ENCODE measurements around the gene BEGAIN. TPM values are rescaled to one million over a fixed set of nuclear protein-coding genes. Genes with fewer than 3 reads are reported as not detected.

BEGAIN gene
- polyA plus RNA-seq, 1 donor from 2014 or later, result 10.9 TPM

GRCh38 chr14:100544506-100545141, 42.6 kb downstream of the BEGAIN start:
- Histone ChIP-seq H4K20me1 (ENCODE audit: insufficient read depth) (no peaks in the 10 kb centered on the region), H3K27me3 (ENCODE audit: insufficient read depth, low read depth, low read length) (no peaks in the 10 kb centered on the region), H3K27ac (ENCODE audit: low read length) (no peak overlapping the region), H3K4me2 (ENCODE audit: low read length) (no peak overlapping the region), H3K9me3 (ENCODE audit: low read length) (no peaks in the 10 kb centered on the region), H3K9me2 (ENCODE audit: insufficient read depth, low read length) (no peaks in the 10 kb centered on the region), H3K79me2 (replicated peaks; ENCODE audit: insufficient read depth, low read length) (no peaks in the 10 kb centered on the region), H3K9ac (ENCODE audit: low read length) (no peak overlapping the region), H2AFZ (ENCODE audit: low read depth, low read length) (no peak overlapping the region), H3K36me3 (ENCODE audit: insufficient read depth, low read length) (no peaks in the 10 kb centered on the region), H3F3A (ENCODE audit: insufficient read depth, low read length, poor library complexity, severe bottlenecking) (no peaks in the 10 kb centered on the region), H3K4me3 (ENCODE audit: low read length) (no peak overlapping the region)
- TF ChIP-seq EP300 (conservative IDR thresholded peaks at IDR 0.05; ENCODE audit: poor library complexity, severe bottlenecking) (no peak), POLR2AphosphoS5 (IDR thresholded peaks at IDR 0.05) (no peak), RAD21 (conservative IDR thresholded peaks at IDR 0.05) (no peak), SMC3 (conservative IDR thresholded peaks at IDR 0.05; ENCODE audit: poor library complexity) (no peak), TAF1 (IDR thresholded peaks at IDR 0.05; ENCODE audit: low read depth) (no peak), MXI1 (conservative IDR thresholded peaks at IDR 0.05; ENCODE audit: poor library complexity, severe bottlenecking) (no peak), CTCF (IDR thresholded peaks at IDR 0.05; ENCODE audit: poor library complexity, severe bottlenecking) (no peak), EZH2 (IDR thresholded peaks at IDR 0.05; ENCODE audit: borderline replicate concordance, insufficient read depth, low read length, poor library complexity, severe bottlenecking) (no peak)

DNA sequence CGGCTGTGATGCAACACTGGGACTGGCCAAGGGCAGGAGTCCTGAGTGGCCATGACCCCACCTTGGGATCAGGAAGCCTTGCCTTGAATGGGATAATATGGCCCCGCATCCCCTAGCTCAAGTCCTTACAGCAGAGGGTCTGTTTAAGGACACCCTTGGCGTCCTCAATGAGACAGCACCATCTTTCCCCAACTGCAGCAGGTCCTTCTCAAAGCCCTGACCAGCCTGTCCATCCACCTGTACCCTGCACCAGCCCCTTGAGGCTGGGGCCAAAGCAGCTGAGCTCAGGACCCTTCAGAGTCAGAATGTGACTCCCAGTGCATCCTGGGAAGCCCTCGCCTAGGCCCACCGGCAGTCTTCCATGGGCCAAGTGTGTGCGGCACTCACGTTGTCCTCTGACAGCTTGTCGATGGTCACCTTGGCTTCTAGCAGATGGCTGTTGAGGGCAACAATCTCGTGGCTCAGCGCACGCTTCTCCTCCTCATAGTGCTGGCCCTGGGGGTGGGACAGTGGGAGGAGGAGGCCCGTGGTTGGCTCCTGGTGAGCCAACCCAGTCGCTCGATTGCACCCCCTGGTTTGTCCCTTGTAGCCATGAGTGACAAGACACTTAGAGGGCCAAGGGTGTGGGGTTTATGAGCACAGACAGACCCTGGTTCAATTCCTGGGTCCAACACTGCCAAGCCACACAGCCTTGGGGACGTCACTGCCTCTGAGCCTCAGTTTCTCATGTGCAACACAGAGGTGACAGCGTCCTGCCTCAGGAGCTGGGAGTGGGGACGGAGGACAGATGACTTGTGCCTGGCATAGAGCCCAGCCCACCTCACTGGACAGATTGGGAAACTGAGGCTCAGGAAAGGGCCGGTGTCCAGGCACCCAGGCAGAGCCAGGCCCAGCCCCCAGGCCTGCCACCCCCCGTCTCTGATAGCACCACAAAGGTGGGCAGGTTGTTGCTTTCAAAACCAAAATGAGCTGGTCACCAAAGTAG, 43.5 kb downstream of the BEGAIN start:
- no peak overlapping the region for H2AFZ ChIP-seq (ENCODE audit: low read depth, low read length)
- no peaks in the 10 kb centered on the region for H3K9me3 ChIP-seq (ENCODE audit: low read length)
- no peak overlapping the region for H3K4me2 ChIP-seq (ENCODE audit: low read length)
- H3K36me3 ChIP-seq (ENCODE audit: insufficient read depth, low read length), result no peaks in the 10 kb centered on the region
- no peaks in the 10 kb centered on the region for H3F3A ChIP-seq (ENCODE audit: insufficient read depth, low read length, poor library complexity, severe bottlenecking)
- no peak overlapping the region for H3K4me3 ChIP-seq (ENCODE audit: low read length)
- no peaks in the 10 kb centered on the region for H4K20me1 ChIP-seq (ENCODE audit: insufficient read depth)
- no peaks in the 10 kb centered on the region for H3K9me2 ChIP-seq (ENCODE audit: insufficient read depth, low read length)
- H3K9ac ChIP-seq (ENCODE audit: low read length), result no peak overlapping the region
- H3K79me2 ChIP-seq (replicated peaks; ENCODE audit: insufficient read depth, low read length), result no peaks in the 10 kb centered on the region
- no peak overlapping the region for H3K27ac ChIP-seq (ENCODE audit: low read length)
- no peak for TF ChIP-seq TAF1 (IDR thresholded peaks at IDR 0.05; ENCODE audit: low read depth)
- no peak for TF ChIP-seq POLR2AphosphoS5 (IDR thresholded peaks at IDR 0.05)
- no peak for TF ChIP-seq REST (IDR thresholded peaks at IDR 0.05; ENCODE audit: borderline replicate concordance)
- no peak for TF ChIP-seq EZH2 (IDR thresholded peaks at IDR 0.05; ENCODE audit: borderline replicate concordance, insufficient read depth, low read length, poor library complexity, severe bottlenecking)
- TF ChIP-seq EP300 (conservative IDR thresholded peaks at IDR 0.05; ENCODE audit: poor library complexity, severe bottlenecking), result no peak
- TF ChIP-seq SMC3 (conservative IDR thresholded peaks at IDR 0.05; ENCODE audit: poor library complexity), result no peak
- no peak for TF ChIP-seq MXI1 (conservative IDR thresholded peaks at IDR 0.05; ENCODE audit: poor library complexity, severe bottlenecking)
- no peak for TF ChIP-seq CTCF (IDR thresholded peaks at IDR 0.05; ENCODE audit: poor library complexity, severe bottlenecking)
- no peak for TF ChIP-seq RAD21 (conservative IDR thresholded peaks at IDR 0.05)
- no peaks in the 10 kb centered on the region for H3K27me3 ChIP-seq (ENCODE audit: insufficient read depth, low read depth, low read length)
